ENCODE results near the gene MIER3.

The MIER3 gene, protein sequence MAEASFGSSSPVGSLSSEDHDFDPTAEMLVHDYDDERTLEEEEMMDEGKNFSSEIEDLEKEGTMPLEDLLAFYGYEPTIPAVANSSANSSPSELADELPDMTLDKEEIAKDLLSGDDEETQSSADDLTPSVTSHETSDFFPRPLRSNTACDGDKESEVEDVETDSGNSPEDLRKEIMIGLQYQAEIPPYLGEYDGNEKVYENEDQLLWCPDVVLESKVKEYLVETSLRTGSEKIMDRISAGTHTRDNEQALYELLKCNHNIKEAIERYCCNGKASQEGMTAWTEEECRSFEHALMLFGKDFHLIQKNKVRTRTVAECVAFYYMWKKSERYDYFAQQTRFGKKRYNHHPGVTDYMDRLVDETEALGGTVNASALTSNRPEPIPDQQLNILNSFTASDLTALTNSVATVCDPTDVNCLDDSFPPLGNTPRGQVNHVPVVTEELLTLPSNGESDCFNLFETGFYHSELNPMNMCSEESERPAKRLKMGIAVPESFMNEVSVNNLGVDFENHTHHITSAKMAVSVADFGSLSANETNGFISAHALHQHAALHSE

DNA sequence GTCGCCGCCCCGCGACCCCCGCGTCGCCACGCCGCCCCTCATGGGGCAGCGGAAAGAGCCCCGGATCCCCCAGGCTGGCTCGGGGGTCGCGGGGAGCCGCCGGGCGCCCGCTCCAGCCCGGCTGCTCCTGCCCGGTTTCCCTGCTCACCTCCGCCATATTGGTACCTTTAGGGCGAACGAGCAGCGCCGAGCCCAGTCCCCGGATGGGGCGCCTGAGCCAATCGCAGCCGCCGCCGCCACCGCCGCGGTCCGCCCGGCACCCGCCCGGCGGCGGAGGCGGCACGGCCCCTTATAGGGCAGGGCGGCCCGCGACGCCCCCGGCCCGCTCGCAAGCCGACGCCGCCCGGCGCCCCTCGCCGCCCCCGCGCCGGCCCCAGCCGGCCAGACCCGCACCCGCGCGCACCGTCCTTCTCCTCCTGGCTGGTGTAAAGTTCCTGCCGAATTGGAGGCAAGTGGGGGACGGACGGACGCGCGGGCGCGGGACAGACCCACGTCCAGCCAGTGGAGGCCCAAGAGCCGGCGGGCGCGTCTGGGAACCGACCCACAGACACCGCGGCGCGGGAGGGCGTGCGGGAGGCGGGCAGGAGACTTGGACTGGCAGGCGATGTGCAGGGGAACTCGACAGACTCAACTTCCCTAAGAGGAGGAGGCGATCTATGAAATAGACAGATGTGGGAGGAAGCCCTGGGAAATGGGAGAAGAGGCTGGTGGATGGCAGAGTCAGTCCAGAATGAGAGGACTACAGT is at the start of gene MIER3:
MIER3 (minus strand) TSS at position 178 of the 746 bp plus-strand sequence; CDS start at position 157, 21 bp downstream.
- peak within 1 kb of the TSS; percentile 87 for H3K4me3 ChIP-seq (ENCODE audit: low read depth, low read length)

DNA sequence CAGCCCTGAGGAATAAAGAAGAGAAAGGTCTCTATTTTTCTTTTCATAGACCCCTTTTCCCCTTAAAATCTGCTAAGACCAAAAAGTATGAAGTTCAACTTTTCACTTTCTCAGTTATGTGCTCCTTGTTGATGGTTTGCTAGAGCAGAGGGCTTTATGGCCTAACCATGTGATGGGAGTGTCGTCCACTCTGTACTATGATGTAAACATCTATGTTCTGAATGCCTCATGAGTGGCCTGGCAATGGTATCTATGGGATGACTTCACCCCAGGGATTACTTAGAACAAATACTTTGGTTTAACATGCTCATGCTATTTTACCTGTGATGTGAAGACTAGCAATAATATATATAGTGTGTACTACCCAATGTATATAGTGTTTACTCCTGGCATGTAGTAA is 43.7 kb upstream of the MIER3 start:
- TF ChIP-seq, protein P1, sequence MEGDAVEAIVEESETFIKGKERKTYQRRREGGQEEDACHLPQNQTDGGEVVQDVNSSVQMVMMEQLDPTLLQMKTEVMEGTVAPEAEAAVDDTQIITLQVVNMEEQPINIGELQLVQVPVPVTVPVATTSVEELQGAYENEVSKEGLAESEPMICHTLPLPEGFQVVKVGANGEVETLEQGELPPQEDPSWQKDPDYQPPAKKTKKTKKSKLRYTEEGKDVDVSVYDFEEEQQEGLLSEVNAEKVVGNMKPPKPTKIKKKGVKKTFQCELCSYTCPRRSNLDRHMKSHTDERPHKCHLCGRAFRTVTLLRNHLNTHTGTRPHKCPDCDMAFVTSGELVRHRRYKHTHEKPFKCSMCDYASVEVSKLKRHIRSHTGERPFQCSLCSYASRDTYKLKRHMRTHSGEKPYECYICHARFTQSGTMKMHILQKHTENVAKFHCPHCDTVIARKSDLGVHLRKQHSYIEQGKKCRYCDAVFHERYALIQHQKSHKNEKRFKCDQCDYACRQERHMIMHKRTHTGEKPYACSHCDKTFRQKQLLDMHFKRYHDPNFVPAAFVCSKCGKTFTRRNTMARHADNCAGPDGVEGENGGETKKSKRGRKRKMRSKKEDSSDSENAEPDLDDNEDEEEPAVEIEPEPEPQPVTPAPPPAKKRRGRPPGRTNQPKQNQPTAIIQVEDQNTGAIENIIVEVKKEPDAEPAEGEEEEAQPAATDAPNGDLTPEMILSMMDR (IDR thresholded peaks at IDR 0.05; ENCODE audit: borderline replicate concordance, insufficient read depth, low read depth, low read length): no peak
- H3K4me3 ChIP-seq (ENCODE audit: low read depth, low read length): no peak overlapping the region

More for the DNA sequence above, at the start of gene MIER3:
- TF ChIP-seq, protein P1 (IDR thresholded peaks at IDR 0.05; ENCODE audit: borderline replicate concordance, insufficient read depth, low read depth, low read length): no peak

DNA sequence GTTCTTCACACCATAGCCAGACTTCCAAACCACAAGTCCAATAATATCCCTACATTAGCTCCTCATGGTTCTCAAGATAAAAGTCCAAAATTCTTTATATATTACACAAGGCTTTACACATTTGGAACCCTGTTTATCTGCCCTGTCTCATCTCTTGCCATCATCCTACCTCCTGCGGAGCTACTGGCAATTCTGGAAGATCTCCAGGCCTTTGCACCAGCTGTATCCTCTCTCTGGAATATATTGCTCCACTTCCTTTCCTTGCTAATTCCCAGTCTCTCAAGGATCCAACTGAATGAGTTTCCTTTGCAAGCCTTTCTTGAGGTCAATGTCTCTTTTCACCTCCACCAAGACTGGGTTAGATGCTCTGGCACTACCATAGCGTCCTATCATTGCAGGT is 41.3 kb upstream of the MIER3 start:
- H3K4me3 ChIP-seq (ENCODE audit: low read depth, low read length): no peak overlapping the region
- TF ChIP-seq, protein P1 (IDR thresholded peaks at IDR 0.05; ENCODE audit: borderline replicate concordance, insufficient read depth, low read depth, low read length): no peak

DNA sequence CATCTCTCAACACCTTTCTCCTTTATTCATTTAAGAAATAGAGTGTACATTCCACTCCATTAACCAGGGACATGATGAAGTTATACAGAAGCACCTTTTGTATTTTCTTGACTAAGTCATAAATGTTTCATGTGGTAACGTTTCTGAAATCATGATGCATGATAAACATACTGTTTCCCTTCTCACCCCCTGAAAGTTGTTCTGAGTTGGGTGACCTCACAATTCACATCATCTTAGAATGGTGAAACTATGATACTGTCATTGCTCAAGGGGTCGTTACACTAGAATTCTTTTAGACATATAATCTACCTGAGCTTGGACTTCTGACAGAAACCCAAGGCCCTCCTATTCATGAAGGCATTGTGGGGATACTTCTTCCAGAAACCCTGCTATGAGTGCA is 37.8 kb upstream of the MIER3 start:
- TF ChIP-seq, protein P1 (IDR thresholded peaks at IDR 0.05; ENCODE audit: borderline replicate concordance, insufficient read depth, low read depth, low read length): no peak
- no peak overlapping the region for H3K4me3 ChIP-seq (ENCODE audit: low read depth, low read length)

DNA sequence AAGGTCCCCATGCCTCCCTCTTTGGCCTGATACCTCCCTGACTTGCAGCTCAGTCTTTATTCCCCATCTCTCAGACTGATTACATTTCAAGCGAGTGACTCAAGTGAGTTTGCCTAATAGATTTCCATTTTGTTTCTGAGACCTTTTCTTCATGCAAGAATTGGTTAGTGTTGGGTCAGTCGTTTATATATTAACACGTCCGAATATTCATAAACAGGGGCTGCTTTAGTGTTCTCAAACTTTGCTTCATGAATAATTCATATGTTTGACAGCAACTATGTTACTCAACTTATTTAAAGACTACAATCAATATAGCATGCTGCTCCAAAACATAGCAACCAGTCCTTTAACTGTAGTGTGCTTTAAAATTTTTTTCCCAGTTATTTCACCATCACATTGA is 36.6 kb upstream of the MIER3 start:
- TF ChIP-seq, protein P1 (IDR thresholded peaks at IDR 0.05; ENCODE audit: borderline replicate concordance, insufficient read depth, low read depth, low read length): no peak
- H3K4me3 ChIP-seq (ENCODE audit: low read depth, low read length): no peak overlapping the region

DNA sequence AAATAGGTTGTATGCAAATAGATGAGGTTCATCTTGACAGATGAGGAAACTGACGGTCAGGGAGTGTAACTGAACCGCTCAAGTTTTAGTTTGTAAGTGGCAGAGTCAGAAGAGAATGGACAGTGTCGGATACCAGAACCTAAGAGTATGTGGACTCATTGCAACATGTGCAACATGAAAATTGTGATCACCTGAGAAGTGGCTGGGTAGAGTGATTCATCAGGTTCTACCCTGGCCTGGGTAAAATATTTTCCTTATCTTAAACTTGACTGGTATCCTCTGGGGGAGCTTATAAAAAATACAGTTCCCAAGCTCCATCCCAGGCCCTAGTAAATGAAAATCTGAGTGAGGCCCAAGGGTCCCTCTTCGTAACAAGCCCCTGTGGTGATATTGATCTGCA is 35.2 kb upstream of the MIER3 start:
- no peak overlapping the region for H3K4me3 ChIP-seq (ENCODE audit: low read depth, low read length)

More for the DNA sequence above, 35.2 kb upstream of the MIER3 start:
- TF ChIP-seq, protein P1 (IDR thresholded peaks at IDR 0.05; ENCODE audit: borderline replicate concordance, insufficient read depth, low read depth, low read length): no peak

All from GM12875 (cell line).